Tibial nerve (tissue), 4 donors: ENCODE measurements around the gene IQSEC3.

ENCODE experiments used
- CTCF ChIP-seq, 5 experiments: fragments of 200-600 bp in 3 of 5; fragments of 450-650 bp in 2 of 5; sonication (generic) in 3 of 5; IDR thresholded peaks; one replicate each; pipeline ENCODE4 v1.5.1; 2016 to 2019; ENCODE audit warnings: antibody characterized with exemption in 5 of 5, mild to moderate bottlenecking in 3 of 5, moderate library complexity in 2 of 5
- EP300 ChIP-seq, 2 donors: sonication (generic); formaldehyde crosslinking; IDR thresholded peaks; one replicate each; pipeline ENCODE4 v1.6.1; 2017; ENCODE audit warnings: antibody characterized with exemption in 2 of 2, mild to moderate bottlenecking in 1 of 2
- POLR2A ChIP-seq, 2 donors: fragments of 450-650 bp; IDR thresholded peaks; one replicate each; pipeline ENCODE4 v1.6.1; 2017; ENCODE audit warnings: antibody characterized with exemption in 2 of 2, mild to moderate bottlenecking in 2 of 2, moderate library complexity in 2 of 2

GRCh38 chr12:80681-81190 lies 14.2 kb downstream of the IQSEC3 start:
- no peak for TF ChIP-seq CTCF (IDR thresholded peaks at IDR 0.05)
- no peak for TF ChIP-seq POLR2A (IDR thresholded peaks at IDR 0.05)
- TF ChIP-seq EP300 (IDR thresholded peaks at IDR 0.05): no peak
